HEK293T (cell line): ENCODE data around the gene AP5B1.
A peak's percentile ranks its signal among the peaks of the same experiment; 100 is the strongest.

Source experiments
- CTCF ChIA-PET: fragments of 350-600 bp; formaldehyde crosslinking; extraction: SDS; loops from one replicate; lab custom pipeline; 2021; ENCODE audit warnings: antibody characterized with exemption, inconsistent platforms; lab: Yijun Ruan, JAX
- POLR2A ChIA-PET: fragments of 350-600 bp; formaldehyde crosslinking; extraction: SDS; loops from one replicate; lab custom pipeline; 2020; ENCODE audit warnings: antibody characterized with exemption, inconsistent platforms; lab: Yijun Ruan, JAX
- DNase-seq: peaks from one replicate; pipeline ENCODE4 v3.0.0; 2012; ENCODE audit warnings: mixed read lengths; ENCODE audit errors: extremely low spot score
- ARNT ChIP-seq: fragments of 450-650 bp; IDR thresholded peaks from 2 replicates; pipeline ENCODE4 v1.6.1; 2017; ENCODE audit warnings: mild to moderate bottlenecking
- BHLHE40 ChIP-seq: fragments of 450-650 bp; IDR thresholded peaks from 2 replicates; pipeline ENCODE4 v1.6.1; 2016; ENCODE audit warnings: mild to moderate bottlenecking, moderate library complexity, borderline replicate concordance
- CTBP1 ChIP-seq: fragments of 450-650 bp; IDR thresholded peaks from 2 replicates; pipeline ENCODE4 v1.6.1; 2016; ENCODE audit warnings: borderline replicate concordance
- ELF4 ChIP-seq: fragments of 450-650 bp; IDR thresholded peaks from 2 replicates; pipeline ENCODE4 v1.6.1; 2017; ENCODE audit warnings: antibody characterized with exemption
- FOXA1 ChIP-seq: fragments of 450-650 bp; IDR thresholded peaks from 2 replicates; pipeline ENCODE4 v1.6.1; 2016; ENCODE audit warnings: mild to moderate bottlenecking
- FOXK2 ChIP-seq: fragments of 450-650 bp; IDR thresholded peaks from 2 replicates; pipeline ENCODE4 v1.6.1; 2016; ENCODE audit warnings: mild to moderate bottlenecking
- FOXM1 ChIP-seq: fragments of 450-650 bp; IDR thresholded peaks from 2 replicates; pipeline ENCODE4 v1.6.1; 2017; ENCODE audit warnings: mild to moderate bottlenecking, borderline replicate concordance
- HDGF ChIP-seq: fragments of 450-650 bp; IDR thresholded peaks from 2 replicates; pipeline ENCODE4 v1.6.1; 2017; ENCODE audit warnings: antibody characterized with exemption, borderline replicate concordance
- L3MBTL2 ChIP-seq: fragments of 450-650 bp; conservative IDR thresholded peaks from 2 replicates; pipeline ENCODE4 v1.6.1; 2016; ENCODE audit warnings: mild to moderate bottlenecking
- LEF1 ChIP-seq: fragments of 450-650 bp; IDR thresholded peaks from 2 replicates; pipeline ENCODE4 v1.6.1; 2017; ENCODE audit warnings: mild to moderate bottlenecking, borderline replicate concordance
- NFRKB ChIP-seq: fragments of 450-650 bp; IDR thresholded peaks from 2 replicates; pipeline ENCODE4 v1.6.1; 2016; ENCODE audit warnings: mild to moderate bottlenecking, moderate library complexity
- SP1 ChIP-seq: fragments of 450-650 bp; IDR thresholded peaks from 2 replicates; pipeline ENCODE4 v1.6.1; 2017
- SUZ12 ChIP-seq: fragments of 450-650 bp; IDR thresholded peaks from 2 replicates; pipeline ENCODE4 v1.6.1; 2016; ENCODE audit warnings: mild to moderate bottlenecking
- TARDBP ChIP-seq: fragments of 450-650 bp; IDR thresholded peaks from 2 replicates; pipeline ENCODE4 v1.6.1; 2016
- ZNF384 ChIP-seq: fragments of 450-650 bp; IDR thresholded peaks from 2 replicates; pipeline ENCODE4 v1.6.1; 2016
- TF ChIP-seq, protein P1 (sequence below): fragments of 450-650 bp; IDR thresholded peaks from 2 replicates; pipeline ENCODE4 v1.6.1; 2016

The AP5B1 gene

DNA sequence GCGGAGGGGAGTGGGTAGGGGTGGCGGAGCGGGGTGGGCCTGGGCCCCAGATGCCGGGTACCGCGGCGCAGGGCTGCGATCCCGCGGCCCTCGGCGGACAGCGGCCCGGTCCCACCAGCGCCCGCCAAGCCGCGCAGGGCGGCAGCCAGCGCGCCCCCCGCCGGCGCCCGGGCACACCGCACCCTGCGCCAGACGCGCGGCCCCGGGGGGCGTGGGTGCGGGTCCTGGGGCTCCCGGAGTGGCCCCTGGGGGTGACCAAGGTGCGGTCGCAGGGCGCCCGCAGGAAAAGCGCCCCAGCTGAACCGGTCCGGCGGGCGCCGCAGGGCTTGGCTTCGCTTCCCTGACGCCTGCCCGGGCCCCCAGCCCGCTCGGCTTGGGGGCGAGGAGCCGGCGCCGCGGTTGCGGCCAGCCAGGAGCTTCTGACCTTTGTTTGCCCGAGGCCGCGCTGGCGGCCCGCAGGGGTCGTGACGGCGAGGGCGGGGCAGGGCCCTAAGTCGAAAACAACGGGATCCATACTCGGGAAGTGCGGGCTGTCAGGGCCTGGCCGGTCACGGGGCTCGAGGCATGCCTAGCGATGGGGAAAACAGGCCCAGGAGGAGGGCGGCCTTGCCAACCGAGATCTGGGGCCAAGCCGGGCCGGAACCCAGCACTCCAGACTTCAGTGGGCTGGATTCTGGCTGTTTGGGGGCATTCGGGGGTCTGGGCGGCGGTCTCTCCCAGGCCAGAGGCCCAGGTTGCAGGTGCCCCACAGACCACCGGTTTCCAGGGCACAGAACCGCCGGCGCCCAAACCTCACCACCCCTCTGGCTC is 581 bp upstream of the AP5B1 start:
- CTCF ChIA-PET = interaction anchor here (1.2 to 3.6 kb wide), 7 partner anchors 9 to 221 kb away, joined by 3 to 23 read pairs (median 9); partner anchors contain the start of gene KAT5
- no peak for TF ChIP-seq SP1
- TF ChIP-seq LEF1 = no peak
- no peak for TF ChIP-seq ELF4
- TF ChIP-seq ZNF384 = no peak
- no peak for TF ChIP-seq L3MBTL2
- TF ChIP-seq ARNT = no peak
- TF ChIP-seq HDGF = no peak
- no peak for TF ChIP-seq BHLHE40
- TF ChIP-seq TARDBP = no peak
- TF ChIP-seq FOXK2 = no peak
- TF ChIP-seq CTBP1 = no peak
- no peak for TF ChIP-seq FOXM1
- TF ChIP-seq NFRKB = no peak
- TF ChIP-seq, protein P1, sequence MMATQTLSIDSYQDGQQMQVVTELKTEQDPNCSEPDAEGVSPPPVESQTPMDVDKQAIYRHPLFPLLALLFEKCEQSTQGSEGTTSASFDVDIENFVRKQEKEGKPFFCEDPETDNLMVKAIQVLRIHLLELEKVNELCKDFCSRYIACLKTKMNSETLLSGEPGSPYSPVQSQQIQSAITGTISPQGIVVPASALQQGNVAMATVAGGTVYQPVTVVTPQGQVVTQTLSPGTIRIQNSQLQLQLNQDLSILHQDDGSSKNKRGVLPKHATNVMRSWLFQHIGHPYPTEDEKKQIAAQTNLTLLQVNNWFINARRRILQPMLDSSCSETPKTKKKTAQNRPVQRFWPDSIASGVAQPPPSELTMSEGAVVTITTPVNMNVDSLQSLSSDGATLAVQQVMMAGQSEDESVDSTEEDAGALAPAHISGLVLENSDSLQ = no peak
- TF ChIP-seq SUZ12 = no peak
- no peak for TF ChIP-seq FOXA1
- DNase-seq = peak; percentile 81
- POLR2A ChIA-PET = interaction anchor here (1.3 to 2.3 kb wide), 3 partner anchors 61 to 109 kb away, joined by 6 to 14 read pairs (median 9); partner anchors contain the start of genes CCDC85B, KAT5 and RNASEH2C

DNA sequence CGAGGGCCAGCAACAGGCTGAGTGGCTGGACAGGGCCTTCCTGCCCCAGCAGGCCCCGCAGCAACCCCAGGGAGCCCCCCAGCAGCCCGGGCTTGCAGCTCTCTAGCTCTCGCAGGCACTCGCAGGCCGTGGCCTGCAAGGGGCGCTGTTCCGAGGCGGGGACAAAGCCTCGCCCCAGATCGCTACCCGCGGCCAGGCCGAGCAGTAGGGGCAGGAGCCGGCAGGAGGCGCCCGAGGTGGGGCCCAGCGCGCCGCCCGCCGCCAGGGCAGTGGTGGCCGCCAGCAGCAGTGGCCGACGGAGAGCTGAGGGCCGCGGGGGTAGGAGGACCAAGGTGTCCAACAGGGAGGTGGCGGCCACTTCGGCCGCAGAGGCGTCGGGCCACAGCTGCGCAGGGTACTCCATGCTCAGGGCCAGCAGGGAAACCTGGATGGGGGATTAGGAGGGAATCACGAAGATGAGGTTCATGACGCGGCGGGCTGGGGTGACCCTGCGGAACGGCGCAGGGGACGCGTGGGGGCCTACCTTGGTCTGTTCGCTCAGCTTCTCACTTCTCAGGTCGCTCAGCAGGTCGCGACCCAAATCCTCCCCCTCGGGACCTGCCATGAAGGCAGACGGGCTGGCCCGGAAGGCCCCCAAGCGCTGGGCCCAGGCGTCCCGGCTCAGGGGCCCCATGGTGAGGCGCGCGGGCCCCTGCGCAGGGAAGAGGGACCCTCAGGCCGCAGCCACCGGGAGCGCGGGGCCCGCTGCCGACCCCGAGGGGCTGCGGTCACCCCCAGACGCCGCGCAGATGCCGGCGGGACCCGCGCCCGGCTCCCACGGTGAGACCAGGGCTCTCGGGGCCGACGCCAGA is 632 bp downstream of the AP5B1 start:
- ChIA-PET CTCF (interaction anchor here (0.5 to 3.6 kb wide), 34 partner anchors 8 to 406 kb away, joined by 3 to 23 read pairs (median 4); partner anchors contain the start of gene KAT5), POLR2A (interaction anchor here (0.6 to 2.3 kb wide), 12 partner anchors 10 to 117 kb away, joined by 3 to 14 read pairs (median 4); partner anchors contain the start of genes CCDC85B, KAT5, RELA and RNASEH2C)
- DNase-seq = peak; percentile 89
- TF ChIP-seq LEF1 = peak; percentile 77; the same call in 1 of the 2 replicates
- TF ChIP-seq ELF4 = no peak

DNA sequence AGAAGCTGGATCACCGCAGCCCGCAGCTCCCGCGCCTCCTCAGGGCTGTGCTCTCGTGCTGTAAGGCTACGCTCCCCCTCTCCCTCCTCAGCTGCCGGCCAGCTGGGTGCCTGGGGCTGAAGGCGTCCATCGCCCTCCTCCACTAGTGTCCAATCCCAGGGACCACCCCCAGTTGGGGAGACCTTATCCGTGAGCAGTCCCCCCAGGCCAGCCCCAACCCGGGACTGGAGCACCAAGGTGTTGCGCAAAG is 1.2 kb downstream of the AP5B1 start:
- ChIA-PET POLR2A (interaction anchor here (0.8 to 2.3 kb wide), 10 partner anchors 10 to 112 kb away, joined by 3 to 14 read pairs (median 4); partner anchors contain the start of genes KAT5 and RNASEH2C), CTCF (interaction anchor here (0.8 to 3.6 kb wide), 25 partner anchors 8 to 407 kb away, joined by 3 to 23 read pairs (median 5); partner anchors contain the start of gene KAT5)
- DNase-seq = no peak
- no peak for TF ChIP-seq CTBP1
- no peak for TF ChIP-seq FOXK2
- TF ChIP-seq TARDBP = no peak
- no peak for TF ChIP-seq ARNT
- no peak for TF ChIP-seq BHLHE40
- TF ChIP-seq SUZ12 = no peak
- no peak for TF ChIP-seq L3MBTL2
- no peak for TF ChIP-seq ZNF384
- TF ChIP-seq ELF4 = no peak
- no peak for TF ChIP-seq FOXM1
- TF ChIP-seq SP1 = no peak
- TF ChIP-seq, protein P1 = no peak

DNA sequence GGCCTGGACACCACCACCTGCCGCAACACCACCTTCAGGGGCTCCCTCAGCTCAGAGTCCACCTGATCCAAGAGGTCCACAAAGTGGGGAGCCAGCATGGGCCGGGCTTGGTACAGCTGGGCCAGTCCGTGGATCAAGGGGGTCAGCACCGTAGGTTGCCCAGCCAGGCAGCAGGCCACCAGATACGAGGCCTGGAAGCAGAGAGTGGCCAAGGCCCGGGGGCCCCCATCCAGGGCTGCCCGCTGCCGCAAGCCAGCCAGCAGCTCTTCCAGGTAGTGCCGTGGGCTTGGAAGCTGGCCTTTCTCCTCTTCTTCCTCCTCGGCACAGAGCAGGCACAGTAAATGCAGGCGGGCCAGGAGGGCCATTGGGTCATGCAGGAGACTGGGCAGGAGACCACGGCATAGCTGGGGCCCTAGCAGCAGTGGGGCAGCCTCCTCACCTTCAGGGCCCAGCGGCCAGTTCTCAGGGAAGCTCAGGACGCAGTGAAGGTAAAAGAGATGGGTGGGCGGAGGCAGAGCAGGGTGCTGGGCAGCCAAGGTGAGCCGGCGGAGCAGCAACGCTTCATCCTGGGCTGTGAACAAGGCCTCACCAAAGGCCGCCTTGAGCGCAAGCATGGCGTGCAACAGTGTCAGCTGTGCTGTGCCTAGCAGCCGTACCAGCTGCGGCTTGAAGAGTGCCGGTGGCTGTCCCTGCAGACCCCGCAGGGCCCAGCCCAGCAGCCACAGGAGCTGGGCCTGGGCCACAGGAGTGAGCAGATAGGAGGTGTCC is 1.7 kb downstream of the AP5B1 start:
- CTCF ChIA-PET = interaction anchor here (0.8 to 3.6 kb wide), 21 partner anchors 7 to 243 kb away, joined by 3 to 23 read pairs (median 6); partner anchors contain the start of gene KAT5
- no peak for TF ChIP-seq ZNF384
- no peak for TF ChIP-seq LEF1
- TF ChIP-seq BHLHE40 = no peak
- TF ChIP-seq, protein P1 = no peak
- TF ChIP-seq SP1 = no peak
- no peak for TF ChIP-seq FOXM1
- TF ChIP-seq SUZ12 = no peak
- no peak for TF ChIP-seq L3MBTL2
- TF ChIP-seq HDGF = no peak
- no peak for TF ChIP-seq FOXK2
- TF ChIP-seq ELF4 = no peak
- no peak for TF ChIP-seq CTBP1
- TF ChIP-seq TARDBP = no peak
- no peak for TF ChIP-seq FOXA1
- POLR2A ChIA-PET = interaction anchor here (0.8 to 2.3 kb wide), 11 partner anchors 9 to 113 kb away, joined by 3 to 14 read pairs (median 4); partner anchors contain the start of genes KAT5 and RNASEH2C
- DNase-seq = no peak

DNA sequence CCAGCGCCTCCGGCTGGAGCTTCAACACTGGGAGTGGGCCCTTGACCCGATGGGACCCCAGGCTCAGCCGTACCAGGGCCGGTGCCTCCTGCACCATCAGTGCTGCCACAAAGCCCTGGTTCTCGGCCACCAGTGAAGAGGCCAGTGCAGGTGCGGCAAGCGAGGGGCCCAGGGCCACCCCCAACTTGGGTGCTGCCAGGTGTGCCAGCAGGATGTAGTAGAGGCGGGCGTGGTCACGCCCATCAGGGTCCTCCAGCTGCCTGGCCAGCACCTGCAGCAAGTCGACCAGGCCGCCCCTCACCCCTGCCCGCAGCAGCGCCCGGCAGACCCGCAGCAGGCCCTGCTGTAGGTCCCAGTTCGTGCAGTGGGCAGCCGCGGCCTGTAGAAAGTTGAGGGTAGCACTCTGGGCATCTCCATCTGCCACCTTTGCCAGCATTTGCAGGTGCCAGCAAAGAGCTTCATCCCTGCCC is 2.3 kb downstream of the AP5B1 start:
- ChIA-PET CTCF (interaction anchor here (3.6 kb wide), 1 partner anchor 12 kb away, joined by 23 read pairs; no protein-coding TSS in a partner anchor), POLR2A (interaction anchor here (2.3 kb wide), 2 partner anchors 35 to 59 kb away, joined by 7 to 10 read pairs; partner anchors contain the start of gene RNASEH2C)
- no peak for DNase-seq
- no peak for TF ChIP-seq FOXA1
- no peak for TF ChIP-seq ZNF384
- no peak for TF ChIP-seq SUZ12
- TF ChIP-seq FOXK2 = no peak
- no peak for TF ChIP-seq ELF4
- no peak for TF ChIP-seq ARNT
- no peak for TF ChIP-seq HDGF
